ENCODE results near the gene SART3. TPM values are rescaled to one million over a fixed set of nuclear protein-coding genes. Genes with fewer than 3 reads are reported as not detected.

Gene SART3
- total RNA-seq, 4 donors from 2014 or later: 37.0 to 68.7 (median 48.2) TPM

DNA sequence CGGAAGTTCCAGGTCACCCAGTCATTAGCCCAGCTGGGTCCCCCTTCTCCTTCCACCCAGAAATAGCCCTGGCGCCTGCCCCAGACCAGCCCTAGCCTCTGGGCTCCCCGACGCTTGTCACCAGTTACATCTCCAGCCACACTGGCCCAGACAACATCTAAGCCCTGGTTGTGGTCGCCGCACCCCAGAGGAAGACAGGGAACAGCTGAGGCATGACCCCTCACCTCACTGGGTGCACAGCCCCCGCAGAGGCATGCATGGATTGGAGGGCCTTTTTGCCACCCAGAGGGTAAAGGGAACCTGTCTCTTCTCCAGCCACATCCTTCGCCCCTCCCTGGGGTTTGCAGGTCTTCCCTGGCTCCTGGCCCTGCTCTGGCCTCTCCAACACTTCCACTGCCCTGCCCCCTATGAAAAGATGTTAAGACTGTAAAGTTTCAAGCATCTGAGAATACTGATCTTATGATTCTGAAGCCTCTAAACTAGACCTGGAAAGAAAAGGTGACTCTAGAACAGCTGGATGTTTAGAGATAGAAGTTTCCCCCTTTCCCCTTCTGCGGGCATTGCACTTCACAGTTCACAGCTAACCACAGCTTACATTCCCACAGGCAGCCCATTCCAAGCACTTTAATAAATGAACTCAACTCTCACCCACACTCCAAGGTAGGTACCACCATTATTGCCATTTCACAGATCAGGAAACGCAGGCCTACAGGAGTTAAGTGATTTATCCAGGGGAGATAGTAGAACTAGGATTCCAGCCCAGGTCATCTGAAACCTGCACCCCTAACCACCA, 22.2 kb upstream of the SART3 start:
- TF ChIP-seq CTCF (IDR thresholded peaks at IDR 0.05) (no peak), POLR2A (IDR thresholded peaks at IDR 0.05) (no peak)

GRCh38 chr12:108582509-108582908, 21.5 kb upstream of the SART3 start:
- Histone ChIP-seq H3K9me3 (no peaks in the 10 kb centered on the region), H3K27ac (peak overlapping the region in 1 of 4 donors; percentile 4), H3K4me1 (peaks cover 0 to 8% (median 0%) of the 10 kb centered on the region in 3 donors), H3K27me3 (no peaks in the 10 kb centered on the region), H3K36me3 (no peaks in the 10 kb centered on the region), H3K4me3 (no peak overlapping the region)
- no peak for TF ChIP-seq POLR2A (IDR thresholded peaks at IDR 0.05)
- no peak for TF ChIP-seq CTCF (IDR thresholded peaks at IDR 0.05)
- intact Hi-C loops (cut with DNase I): no loop called here
- DNase-seq: no peak
- 76% methylated on average over 6 of the region's 9 CpGs; no CpG with 5 or more reads in 1 of the 2 donors for WGBS, 2 donors

More for the DNA sequence above, 22.2 kb upstream of the SART3 start:
- H3K36me3 ChIP-seq: no peaks in the 10 kb centered on the region
- WGBS, 2 donors: 88 to 92% methylated on average over 5 to 7 of the region's 10 CpGs
- no peak for DNase-seq
- no peaks in the 10 kb centered on the region for H3K27me3 ChIP-seq
- peaks cover 0 to 8% (median 0%) of the 10 kb centered on the region in 3 donors for H3K4me1 ChIP-seq
- no peaks in the 10 kb centered on the region for H3K9me3 ChIP-seq
- peak overlapping the region in 1 of 4 donors; percentile 29 for H3K27ac ChIP-seq
- intact Hi-C loops (cut with DNase I): no loop called here
- H3K4me3 ChIP-seq: no peak overlapping the region

GRCh38 chr12:108581311-108582227, 20.6 kb upstream of the SART3 start:
- DNase-seq: no peak
- intact Hi-C loops (cut with DNase I): no loop called here
- Histone ChIP-seq H3K27ac (peak overlapping the region in 2 of 4 donors; percentile 59 to 63), H3K27me3 (no peaks in the 10 kb centered on the region), H3K36me3 (no peaks in the 10 kb centered on the region), H3K4me1 (peaks cover 0 to 8% (median 0%) of the 10 kb centered on the region in 3 donors), H3K9me3 (no peaks in the 10 kb centered on the region), H3K4me3 (no peak overlapping the region)
- TF ChIP-seq CTCF (IDR thresholded peaks at IDR 0.05) (no peak), POLR2A (IDR thresholded peaks at IDR 0.05) (no peak)
- WGBS, 2 donors: 94 to 96% methylated on average over 5 to 13 of the region's 33 CpGs

GRCh38 chr12:108580531-108580930, 19.6 kb upstream of the SART3 start:
- 63 to 73% methylated on average over 2 to 3 of the region's 3 CpGs for WGBS, 2 donors
- peak overlapping the region in 1 of 4 donors; percentile 59 for H3K27ac ChIP-seq
- intact Hi-C loops (cut with DNase I): no loop called here
- no peaks in the 10 kb centered on the region for H3K9me3 ChIP-seq
- no peak for DNase-seq
- no peaks in the 10 kb centered on the region for H3K27me3 ChIP-seq
- no peaks in the 10 kb centered on the region for H3K36me3 ChIP-seq
- H3K4me1 ChIP-seq: peaks cover 0 to 8% (median 0%) of the 10 kb centered on the region in 3 donors
- no peak overlapping the region for H3K4me3 ChIP-seq
- TF ChIP-seq CTCF (IDR thresholded peaks at IDR 0.05): no peak
- no peak for TF ChIP-seq POLR2A (IDR thresholded peaks at IDR 0.05)

Data from esophagus squamous epithelium (tissue), 5 donors.